ENCODE results near the gene NEK11.
"Not testable (repeated sequence)": the region's sequence is repeated elsewhere in the genome, so short reads cannot be mapped to it uniquely, and the experiment has no call there.

NEK11 gene

DNA sequence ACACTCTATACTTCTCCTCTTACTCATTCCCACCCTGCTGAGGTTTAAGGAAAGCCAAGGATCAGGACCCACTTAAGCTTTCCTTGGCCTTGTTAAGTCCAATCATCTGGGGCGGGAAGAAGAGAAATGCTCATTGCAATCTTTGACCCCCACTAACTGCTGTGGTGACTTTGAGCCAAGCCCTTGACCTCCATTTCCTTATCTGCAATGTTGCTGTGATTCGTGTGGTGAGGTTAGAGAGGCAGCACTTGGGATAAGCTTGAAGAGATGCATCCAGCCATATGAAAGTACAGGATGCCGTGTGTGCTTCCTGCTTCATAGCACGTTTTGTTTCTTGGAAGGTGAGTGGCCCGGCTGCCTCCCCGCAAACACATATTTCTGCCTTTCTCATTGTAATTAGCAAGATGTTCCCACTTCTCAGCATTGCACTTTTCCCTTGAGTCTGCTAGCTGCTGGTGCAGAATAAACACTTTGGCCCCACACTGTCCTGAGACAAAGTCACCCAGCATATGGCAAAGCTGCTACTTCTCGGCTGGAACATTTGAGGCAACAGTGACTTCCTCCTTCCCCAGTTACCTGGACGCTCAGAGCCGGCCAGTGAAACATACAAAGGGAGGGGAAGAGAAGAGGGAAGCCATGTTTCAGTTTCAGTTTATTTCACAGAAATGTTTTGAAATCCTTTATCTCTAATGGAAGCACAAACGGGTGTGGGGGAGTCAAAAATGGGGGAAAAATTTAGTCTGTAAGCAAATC lies 344.4 kb downstream of the NEK11 start:
- DNase-seq, result no peak

DNA sequence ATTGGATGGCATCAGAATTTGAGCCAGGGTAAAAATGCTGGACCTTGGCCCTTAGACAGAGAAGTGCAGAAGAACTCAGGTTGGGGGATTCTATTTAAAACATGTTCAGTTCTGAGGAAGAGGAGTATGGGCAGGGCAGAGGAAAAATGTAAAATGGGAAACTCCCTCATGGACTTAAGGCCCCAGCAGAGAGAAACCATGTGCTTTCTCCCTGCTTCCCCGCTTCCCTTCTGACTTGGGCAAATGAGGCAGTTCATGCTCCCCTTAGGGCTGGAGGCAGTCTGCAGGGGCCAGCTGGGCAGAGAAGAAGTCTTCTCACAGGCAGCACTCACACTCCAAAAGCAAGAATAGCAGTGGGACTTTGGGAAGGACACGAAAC lies 345.0 kb downstream of the NEK11 start:
- no peak for DNase-seq

DNA sequence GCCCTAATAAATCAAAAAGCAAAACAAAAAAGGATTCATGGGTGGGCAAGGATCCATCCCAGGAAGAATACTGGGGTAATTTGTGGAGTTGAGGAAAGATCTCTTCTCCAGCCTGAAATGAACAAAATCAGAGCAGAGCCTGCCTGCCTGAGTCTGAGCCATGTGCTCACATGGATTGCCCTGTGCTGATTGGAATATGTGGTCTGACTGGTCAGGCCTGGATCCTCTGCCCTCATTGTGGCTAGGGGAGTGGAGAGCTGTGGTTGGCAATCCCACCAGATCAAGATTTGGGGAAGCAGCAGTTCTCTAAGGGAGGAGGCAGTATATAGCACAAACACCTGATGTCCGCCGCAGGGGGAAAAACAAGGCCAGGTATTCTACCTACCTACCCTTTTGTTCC lies 348.1 kb downstream of the NEK11 start:
- no peak for DNase-seq

DNA sequence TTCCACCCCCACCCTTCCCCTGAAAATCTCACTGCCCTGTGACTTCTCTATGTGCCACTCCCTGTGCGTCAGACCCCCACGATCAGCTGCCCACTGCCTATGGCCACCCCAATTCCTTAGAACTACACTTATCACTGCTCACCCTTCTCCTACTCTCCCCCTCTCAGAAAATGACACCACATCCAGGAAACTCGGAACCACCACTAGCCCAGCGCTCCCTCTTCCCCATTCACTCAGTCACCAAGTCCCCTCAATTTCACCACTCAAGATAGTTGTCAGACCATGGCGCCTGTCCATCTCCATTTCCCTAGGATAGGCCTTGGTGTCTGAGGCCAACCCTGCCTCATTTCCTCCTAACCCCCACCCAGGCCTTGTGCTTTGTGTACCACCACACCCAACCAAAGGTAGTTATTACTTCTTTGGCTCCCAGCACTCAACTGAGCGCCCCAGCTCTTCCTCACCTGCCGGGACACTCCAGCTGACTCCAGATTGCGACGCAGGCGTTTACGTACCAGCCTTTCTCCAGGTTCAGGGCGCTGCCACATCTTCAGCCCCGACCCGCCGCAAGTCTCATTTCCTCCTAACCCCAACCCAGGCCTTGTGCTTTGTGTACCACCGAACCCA lies 354.3 kb downstream of the NEK11 start:
- not testable (repeated sequence) for DNase-seq

DNA sequence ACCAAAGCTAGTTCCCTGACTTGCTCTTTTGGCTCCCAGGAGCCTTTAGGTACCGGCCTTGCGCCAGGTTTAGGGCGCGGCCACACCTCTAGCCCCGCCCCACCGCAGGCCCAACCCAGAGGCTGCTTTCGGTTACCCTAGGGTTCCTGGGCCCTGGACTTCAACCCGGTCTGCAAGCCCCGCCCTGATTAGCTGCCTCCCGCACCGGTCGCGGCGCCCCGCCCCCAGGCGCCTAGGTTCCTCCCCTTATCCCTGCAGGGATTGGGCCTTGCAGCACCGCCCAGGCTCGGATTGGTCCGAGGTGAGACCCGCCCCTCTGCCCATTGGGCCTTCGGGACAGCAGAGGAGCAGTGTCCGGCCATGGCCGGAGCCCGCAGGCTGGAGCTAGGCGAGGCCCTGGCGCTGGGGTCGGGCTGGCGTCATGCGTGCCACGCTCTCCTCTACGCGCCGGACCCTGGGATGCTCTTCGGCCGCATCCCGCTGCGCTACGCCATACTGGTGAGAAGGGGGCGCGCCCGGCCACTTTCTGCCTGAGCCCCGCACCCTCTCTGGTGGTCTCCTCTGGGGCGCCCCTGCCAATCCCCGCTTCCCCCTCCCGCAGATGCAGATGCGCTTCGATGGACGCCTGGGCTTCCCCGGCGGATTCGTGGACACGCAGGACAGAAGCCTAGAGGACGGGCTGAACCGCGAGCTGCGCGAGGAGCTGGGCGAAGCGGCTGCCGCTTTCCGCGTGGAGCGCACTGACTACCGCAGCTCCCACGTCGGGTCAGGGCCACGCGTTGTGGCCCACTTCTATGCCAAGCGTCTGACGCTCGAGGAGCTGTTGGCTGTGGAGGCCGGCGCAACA lies 355.0 kb downstream of the NEK11 start, which contains the start of gene NUDT16:
TSS of gene NUDT16 (plus strand) at position 330 of the 847 bp plus-strand sequence. CDS start at position 361, 31 bp downstream.
- no peak for DNase-seq

DNA sequence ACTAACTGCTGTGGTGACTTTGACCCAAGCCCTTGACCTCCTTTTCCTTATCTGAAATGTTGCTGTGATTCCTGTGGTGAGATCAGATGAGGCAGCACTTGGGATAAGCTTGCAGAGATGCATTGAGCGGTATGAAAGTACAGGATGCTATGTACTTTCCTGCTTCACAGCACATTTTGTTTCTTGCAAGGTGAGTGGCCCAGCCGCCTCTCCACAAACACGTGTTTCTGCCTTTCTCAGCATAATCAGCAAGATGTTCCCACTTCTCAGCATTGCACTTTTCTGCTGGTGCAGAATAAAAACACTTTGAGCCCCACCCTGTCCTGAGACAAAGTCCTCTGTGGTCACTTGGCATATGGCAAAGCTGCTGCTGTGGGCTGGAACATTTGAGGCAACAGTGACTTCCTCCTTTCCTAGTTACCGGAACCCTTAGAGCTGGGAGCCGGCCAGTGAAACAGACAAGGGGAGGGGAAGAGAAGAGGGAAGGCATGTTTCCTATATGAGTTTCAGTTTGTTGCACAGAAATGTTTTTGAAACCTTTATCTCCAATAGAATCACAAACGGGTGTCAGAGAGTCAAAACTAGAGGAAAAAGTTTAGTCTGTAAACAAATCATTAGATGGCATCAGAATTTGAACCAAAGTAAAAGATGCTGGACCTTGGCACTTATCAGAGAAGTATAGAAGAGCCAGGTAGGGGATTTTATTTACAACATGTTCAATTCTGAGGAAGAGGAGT lies 359.9 kb downstream of the NEK11 start:
- no peak for DNase-seq

DNA sequence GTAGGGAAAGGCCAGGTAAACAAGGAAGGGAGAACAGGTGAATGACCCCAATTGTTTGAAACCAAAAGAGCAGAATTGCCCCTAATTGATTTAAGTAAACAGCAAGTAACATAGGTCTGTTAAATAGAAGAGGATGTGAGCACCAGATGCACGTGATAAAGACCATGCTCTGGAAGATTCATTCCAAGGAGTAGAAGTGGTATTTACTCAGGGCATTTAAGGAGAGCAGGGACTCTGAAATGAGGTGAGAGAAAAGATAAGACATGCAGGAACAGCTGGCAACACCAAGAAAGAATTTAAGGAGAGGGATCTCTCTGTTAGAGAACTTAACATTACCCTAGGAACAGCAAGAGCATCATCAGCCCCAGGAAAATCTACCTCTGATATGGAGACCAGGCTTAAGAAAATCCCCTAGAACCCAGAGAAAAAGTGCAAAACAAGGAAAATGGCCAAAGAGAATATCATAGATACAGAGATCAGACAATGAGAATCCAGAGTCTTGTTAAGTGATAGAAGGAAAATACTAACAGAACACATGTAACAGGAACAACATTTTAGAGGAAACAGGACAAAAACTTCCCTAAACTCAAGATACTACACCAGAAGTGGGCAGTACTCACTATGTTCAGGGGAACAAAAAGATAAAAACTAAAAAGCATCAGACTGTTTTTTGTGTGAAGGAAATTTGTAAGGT lies 361.3 kb downstream of the NEK11 start:
- DNase-seq, result no peak

DNA sequence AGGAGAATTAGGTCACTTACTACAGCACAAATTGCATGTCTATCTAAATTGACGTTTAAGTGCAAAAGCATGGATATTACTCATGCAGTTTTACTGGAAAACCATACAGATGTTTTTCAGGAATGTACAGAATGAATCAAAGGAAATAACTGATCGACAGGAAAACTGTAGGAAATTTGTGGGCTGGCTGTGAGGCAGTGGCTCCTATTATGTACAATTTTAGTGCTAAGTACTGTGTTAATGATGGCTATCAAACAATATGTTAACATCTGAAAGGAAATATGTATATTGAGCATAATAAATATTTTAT lies 361.8 kb downstream of the NEK11 start:
- DNase-seq, result no peak

DNA sequence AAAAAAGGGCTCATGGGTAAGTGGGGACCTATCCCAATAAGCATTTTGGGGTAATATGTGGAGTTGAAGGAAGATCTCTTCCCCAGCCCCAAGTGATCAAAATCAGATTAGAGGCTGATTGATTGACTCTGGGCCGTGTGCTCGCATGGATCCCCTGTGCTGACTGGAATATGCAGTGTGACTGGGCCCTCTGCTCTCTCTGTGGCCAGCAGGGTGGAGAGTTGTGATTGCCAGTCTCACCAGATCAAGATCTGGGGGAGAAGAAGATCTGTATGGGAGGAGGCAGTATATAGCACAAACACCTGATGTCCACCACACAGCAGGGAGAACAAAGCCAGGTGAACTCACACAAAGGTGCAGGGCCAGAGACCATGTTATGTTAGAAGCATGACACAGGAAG lies 363.7 kb downstream of the NEK11 start:
- no peak for DNase-seq

DNA sequence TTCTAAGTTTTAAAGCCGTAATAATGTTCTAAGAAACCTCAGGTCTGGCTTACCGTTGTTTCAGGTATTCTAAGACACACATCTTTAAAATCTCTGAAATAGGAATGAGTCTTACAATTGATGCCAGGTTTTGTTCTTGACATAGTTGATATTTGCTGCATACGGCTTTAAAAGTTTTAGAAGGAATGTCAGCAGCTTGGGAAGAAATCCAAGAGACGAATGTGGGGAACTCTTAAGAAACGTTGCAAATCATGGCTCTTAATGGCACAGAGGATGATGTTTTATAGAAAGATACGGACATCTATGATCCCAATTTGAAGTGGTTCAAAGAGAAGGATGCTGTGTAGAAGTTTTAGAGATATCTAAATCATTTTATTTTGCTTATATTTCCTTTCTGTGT lies 366.4 kb downstream of the NEK11 start:
- DNase-seq, result no peak

DNA sequence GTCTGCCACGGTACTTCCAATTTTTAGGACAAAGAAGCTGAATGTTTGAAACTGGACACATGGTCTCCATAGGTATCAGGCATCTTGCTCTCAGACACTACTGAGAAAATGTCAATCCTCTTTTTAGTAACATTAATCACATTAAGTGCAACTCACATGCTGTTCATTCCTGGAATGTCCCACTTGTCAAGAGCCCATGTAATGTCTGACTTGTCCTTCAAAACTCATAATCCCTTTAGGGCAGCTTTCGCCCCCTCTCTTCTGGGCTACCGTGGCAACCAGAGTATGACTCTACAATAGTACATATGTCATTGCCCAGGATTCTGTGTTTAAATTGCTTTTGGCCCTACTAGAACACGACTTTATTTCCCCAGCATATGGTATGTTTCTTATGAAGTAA lies 367.2 kb downstream of the NEK11 start:
- no peak for DNase-seq

DNA sequence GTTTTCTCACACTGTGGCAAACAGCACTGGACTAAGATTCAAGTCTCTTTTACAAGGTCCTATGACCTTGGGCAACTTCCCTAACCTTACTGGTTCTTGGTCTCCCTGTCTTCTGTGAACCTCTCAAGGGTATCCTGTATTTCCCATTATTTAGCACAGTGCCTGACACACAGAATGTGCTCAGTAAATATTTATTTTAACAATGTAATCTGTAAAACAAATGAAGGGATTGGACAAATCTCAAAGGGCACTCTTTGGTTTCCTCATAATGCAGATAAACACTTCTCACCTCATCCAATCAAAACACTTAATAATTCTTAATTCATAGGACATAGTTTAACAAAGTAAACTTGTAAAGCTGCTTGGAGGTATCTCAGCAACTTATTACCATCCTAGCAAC lies 367.7 kb downstream of the NEK11 start:
- no peak for DNase-seq

DNA sequence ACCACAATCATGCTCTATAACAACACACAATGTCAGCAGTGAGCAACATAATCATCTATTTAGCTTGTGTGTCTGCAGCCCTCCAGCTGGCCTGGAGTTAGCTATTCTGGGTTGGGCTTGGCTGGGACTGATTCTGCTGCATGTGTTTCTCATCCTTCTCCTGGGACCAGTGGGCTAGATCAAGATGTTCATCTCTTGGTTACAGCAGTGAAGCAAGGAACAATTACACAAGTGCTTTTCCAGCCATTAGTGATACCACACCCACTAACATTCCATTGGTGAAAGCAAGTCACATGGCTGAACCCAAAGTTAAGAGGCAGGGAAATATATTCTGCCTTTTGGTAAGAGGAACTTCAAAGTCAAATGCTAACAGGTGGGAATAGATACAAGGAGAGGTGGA lies 369.5 kb downstream of the NEK11 start:
- DNase-seq, result no peak

DNA sequence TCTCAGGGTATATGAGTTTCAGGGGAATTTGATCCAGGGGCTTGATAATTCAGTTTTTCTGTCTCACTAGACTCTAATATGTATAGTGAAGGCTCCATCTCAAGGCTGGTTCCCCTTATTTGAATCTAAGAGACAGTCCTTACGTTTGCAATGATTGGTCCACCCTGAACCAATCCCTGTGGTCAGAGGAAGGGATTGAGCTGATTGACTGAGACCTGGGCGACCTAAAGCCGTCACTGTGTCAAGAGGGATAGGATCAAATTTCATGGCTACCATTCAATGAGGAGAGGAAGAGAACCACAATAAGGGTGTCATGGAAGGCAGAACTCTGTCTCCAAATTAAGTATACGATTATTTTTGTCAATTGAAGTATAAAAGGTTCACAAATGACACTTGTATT lies 371.2 kb downstream of the NEK11 start:
- no peak for DNase-seq

All from NCI-H1694 (cell line).